Measurements from ENCODE around the gene SGMS2. TPM values are rescaled to one million over a fixed set of nuclear protein-coding genes. Genes with fewer than 3 reads are reported as not detected.

The SGMS2 gene
- polyA plus RNA-seq, 2 of the 4 experiments (the other 2 are of a cell fraction), result 8.5 to 22.6 TPM

DNA sequence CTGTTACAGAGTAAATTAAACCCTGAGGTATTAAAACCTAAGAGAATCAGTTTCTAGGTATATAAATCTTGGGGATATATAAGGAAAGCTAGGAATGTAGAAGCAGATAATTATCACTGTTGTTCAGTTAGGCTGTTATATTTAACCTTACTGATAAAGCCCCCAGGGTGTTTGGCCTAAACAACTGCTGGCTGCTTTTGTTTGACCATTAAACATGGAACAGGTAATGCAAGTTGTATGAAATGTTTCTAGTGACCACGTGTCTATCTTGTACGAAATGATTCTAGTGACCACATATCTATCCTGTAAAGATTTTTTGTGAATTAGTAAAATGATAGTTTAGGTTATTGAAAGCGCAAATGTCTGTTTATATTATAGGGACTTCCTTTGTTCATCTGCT lies 52.6 kb downstream of the SGMS2 start:
- no peaks in the 10 kb centered on the region for H3K9me3 ChIP-seq
- no peak for FAIRE-seq
- no peak for ATAC-seq
- H3K4me1 ChIP-seq, result 0 out of 3 replicates have a peak, but pooled peaks cover 3% of the 10 kb centered on the region
- no peak overlapping the region for H3K27ac ChIP-seq
- DNase-seq (ENCODE audit: low read depth in 1 of 2, low spot score in 1 of 2), result no peak
- TF ChIP-seq PHF8 (IDR thresholded peaks at IDR 0.05; ENCODE audit: borderline replicate concordance, low read depth) (no peak), MAZ (IDR thresholded peaks at IDR 0.05; ENCODE audit: borderline replicate concordance, low read depth, low read length) (no peak), RFX5 (IDR thresholded peaks at IDR 0.05) (no peak), ATOH8 (CRISPR knock-in tag; IDR thresholded peaks at IDR 0.05; ENCODE audit: low read depth) (no peak), ZC3H11A (IDR thresholded peaks at IDR 0.05) (no peak), ESRRA (IDR thresholded peaks at IDR 0.05; ENCODE audit: borderline replicate concordance, low read length) (no peak)
- TF ChIP-seq, protein P1, sequence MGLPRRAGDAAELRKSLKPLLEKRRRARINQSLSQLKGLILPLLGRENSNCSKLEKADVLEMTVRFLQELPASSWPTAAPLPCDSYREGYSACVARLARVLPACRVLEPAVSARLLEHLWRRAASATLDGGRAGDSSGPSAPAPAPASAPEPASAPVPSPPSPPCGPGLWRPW (IDR thresholded peaks at IDR 0.05), result no peak
- WGBS (ENCODE audit: missing lambda C conversion rate), result 60% methylated on average over 3 of the region's 3 CpGs
- H3K4me3 ChIP-seq, result no peak overlapping the region
- POLR2A ChIA-PET, result no interaction called here
- CTCF ChIA-PET, result interaction anchor here (0.7 kb wide), 1 partner anchor 34 kb away, joined by 3 read pairs; no protein-coding TSS in a partner anchor
- no peak overlapping the region for H3K4me2 ChIP-seq

DNA sequence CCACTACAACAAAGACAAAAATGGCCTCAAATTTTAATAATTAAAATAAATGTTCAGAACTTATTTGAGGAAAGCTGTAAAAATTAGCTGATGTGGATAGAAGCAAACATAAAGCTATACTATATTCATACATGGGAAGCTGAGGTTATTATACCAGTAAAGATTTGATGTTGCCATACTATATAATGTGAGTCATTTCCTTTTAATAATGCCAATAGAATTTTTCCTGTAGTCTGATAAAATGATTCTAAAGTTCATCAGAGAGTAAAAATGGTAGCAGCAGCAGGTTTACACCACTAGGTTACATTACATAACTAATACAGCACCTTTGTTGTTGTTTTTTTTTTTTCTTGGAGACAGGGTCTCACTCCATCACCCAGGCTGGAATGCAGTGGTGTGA lies 61.1 kb downstream of the SGMS2 start:
- no peak overlapping the region for H3K4me3 ChIP-seq
- no peak for FAIRE-seq
- DNase-seq (ENCODE audit: low read depth in 1 of 2, low spot score in 1 of 2), result no peak
- ATAC-seq, result no peak
- CTCF ChIA-PET, result no interaction called here
- TF ChIP-seq POLR2AphosphoS2 (conservative IDR thresholded peaks at IDR 0.05; ENCODE audit: low read length), result no peak
- no peak for TF ChIP-seq HDAC2 (IDR thresholded peaks at IDR 0.05)
- TF ChIP-seq, protein P1 (IDR thresholded peaks at IDR 0.05), result no peak
- TF ChIP-seq CTCF (IDR thresholded peaks at IDR 0.05), result no peak
- TF ChIP-seq RFX5 (IDR thresholded peaks at IDR 0.05), result no peak
- no peak for TF ChIP-seq MAFK (IDR thresholded peaks at IDR 0.05; ENCODE audit: partially characterized antibody)
- TF ChIP-seq CHD4 (IDR thresholded peaks at IDR 0.05; ENCODE audit: borderline replicate concordance), result no peak
- no peak for TF ChIP-seq RNF2 (IDR thresholded peaks at IDR 0.05; ENCODE audit: borderline replicate concordance, low read depth)
- TF ChIP-seq HOXB5 (CRISPR knock-in tag; IDR thresholded peaks at IDR 0.05), result no peak
- TF ChIP-seq CEBPB (IDR thresholded peaks at IDR 0.05), result no peak
- no peak for TF ChIP-seq MAX (IDR thresholded peaks at IDR 0.05)
- TF ChIP-seq ESRRA (IDR thresholded peaks at IDR 0.05; ENCODE audit: borderline replicate concordance, low read length), result no peak
- TF ChIP-seq HEYL (CRISPR knock-in tag; IDR thresholded peaks at IDR 0.05), result no peak
- no peak for TF ChIP-seq TP53 (CRISPR knock-in tag; IDR thresholded peaks at IDR 0.05)
- no peaks in the 10 kb centered on the region for H3K4me1 ChIP-seq
- H3K4me2 ChIP-seq, result no peak overlapping the region
- H3K9me3 ChIP-seq, result peaks cover 11% of the 10 kb centered on the region; the same call in 2 of the 3 replicates
- H3K27ac ChIP-seq, result no peak overlapping the region
- POLR2A ChIA-PET, result no interaction called here

DNA sequence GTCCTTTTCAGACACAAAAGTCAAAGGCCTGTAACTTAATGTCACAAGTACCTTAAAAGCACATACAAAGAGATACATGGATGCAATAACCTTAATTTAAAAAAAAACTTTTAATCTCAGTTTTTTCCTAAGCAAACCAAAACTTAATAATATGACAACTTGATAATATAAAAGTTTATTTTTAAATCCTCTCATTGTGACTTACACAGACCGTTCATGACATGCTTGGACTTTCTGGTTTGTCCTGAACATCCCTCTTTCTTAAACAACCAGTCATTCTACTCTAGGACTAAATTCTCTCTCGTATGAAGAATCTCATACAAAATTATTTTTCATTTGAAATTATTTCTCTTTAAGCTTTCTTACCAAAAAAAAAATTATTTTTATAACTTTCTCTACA lies 63.5 kb downstream of the SGMS2 start:
- Histone ChIP-seq H3K4me1 (no peaks in the 10 kb centered on the region), H3K27ac (no peak overlapping the region), H3K4me3 (no peak overlapping the region), H3K9me3 (peaks cover 11% of the 10 kb centered on the region; the same call in 2 of the 3 replicates), H3K4me2 (no peak overlapping the region)
- DNase-seq (ENCODE audit: low read depth in 1 of 2, low spot score in 1 of 2), result peak in 1 of 2 experiments; percentile 13
- WGBS (ENCODE audit: missing lambda C conversion rate), result 75% methylated on average over 2 of the region's 2 CpGs
- ChIA-PET POLR2A (no interaction called here), CTCF (interaction anchor here (1.2 kb wide), 1 partner anchor 13 kb away, joined by 7 read pairs; no protein-coding TSS in a partner anchor)
- no peak for TF ChIP-seq POLR2AphosphoS2 (conservative IDR thresholded peaks at IDR 0.05; ENCODE audit: low read length)
- peak; percentile 91 for TF ChIP-seq ZFP36 (IDR thresholded peaks at IDR 0.05; ENCODE audit: borderline replicate concordance, partially characterized antibody)
- TF ChIP-seq RFX5 (IDR thresholded peaks at IDR 0.05), result no peak
- no peak for FAIRE-seq
- no peak for ATAC-seq

All from A549 (cell line).